Peyer's patch (tissue), 4 donors: Measurements from ENCODE around the gene COPZ2.

Experiments
- CTCF ChIP-seq, 6 experiments: fragments of 450-650 bp in 4 of 6; fragments of 200-600 bp in 2 of 6; sonication (generic) in 1 of 6; IDR thresholded peaks; one replicate each; pipeline ENCODE4 v1.5.1; 2017 to 2019; ENCODE audit warnings: antibody characterized with exemption in 6 of 6, mild to moderate bottlenecking in 3 of 6, moderate library complexity in 1 of 6
- POLR2A ChIP-seq, 2 donors: fragments of 450-650 bp; IDR thresholded peaks; one replicate each; pipeline ENCODE4 v1.5.1; 2017; ENCODE audit warnings: antibody characterized with exemption in 2 of 2, mild to moderate bottlenecking in 2 of 2, moderate library complexity in 2 of 2

- peak; percentile 40 to 50 (median 44) for TF ChIP-seq CTCF (IDR thresholded peaks at IDR 0.05)
- no peak for TF ChIP-seq POLR2A (IDR thresholded peaks at IDR 0.05)
Observed at GRCh38 chr17:48011405-48012150, 26.0 kb downstream of the COPZ2 start.
